Calu3 (cell line): ENCODE data around the gene RAF1. TPM values are rescaled to one million over a fixed set of nuclear protein-coding genes. Genes with fewer than 3 reads are reported as not detected.
"Not testable (repeated sequence)": the region's sequence is repeated elsewhere in the genome, so short reads cannot be mapped to it uniquely, and the experiment has no call there.

Experiments used
- BruUV-seq: library from RNA; stranded (reverse); fragments of 400-500 nt; replicated peaks from 2 replicates; lab custom pipeline; 2021; lab: Mats Ljungman, UMichigan
- CTCF ChIA-PET: fragments of 300-600 bp; sonication (Branson Sonifier 250); formaldehyde crosslinking; loops from one replicate; lab custom pipeline; 2022; ENCODE audit warnings: antibody characterized with exemption; lab: Charles Lee
- DNase-seq: peaks from one replicate; pipeline ENCODE4 v3.0.0; 2022
- H3K27ac Mint-ChIP-seq: one replicate; pipeline ENCODE4 v1.8.0; 2022; ENCODE audit warnings: mixed read lengths; ENCODE audit not compliant: unreplicated experiment
- H3K27me3 Mint-ChIP-seq: one replicate; pipeline ENCODE4 v1.8.0; 2022; ENCODE audit warnings: mixed read lengths; ENCODE audit not compliant: unreplicated experiment
- H3K36me3 Mint-ChIP-seq: one replicate; pipeline ENCODE4 v1.8.0; 2022; ENCODE audit warnings: mild to moderate bottlenecking, moderate library complexity, mixed read lengths; ENCODE audit not compliant: insufficient read depth, unreplicated experiment
- H3K4me1 Mint-ChIP-seq: one replicate; pipeline ENCODE4 v1.8.0; 2022; ENCODE audit warnings: mild to moderate bottlenecking, low read depth, mixed read lengths; ENCODE audit not compliant: unreplicated experiment
- H3K4me3 Mint-ChIP-seq: one replicate; pipeline ENCODE4 v1.8.0; 2022; ENCODE audit warnings: mild to moderate bottlenecking, low read depth, moderate library complexity, mixed read lengths; ENCODE audit not compliant: unreplicated experiment
- H3K9me3 Mint-ChIP-seq: one replicate; pipeline ENCODE4 v1.8.0; 2022; ENCODE audit warnings: low read depth, mixed read lengths; ENCODE audit not compliant: unreplicated experiment
- intact Hi-C: fragments of 100-400 bp; cut with micrococcal nuclease; formaldehyde crosslinking; loops from one replicate; pipeline ENCODE4 v1.10.0; 2022; ENCODE audit not compliant: unreplicated experiment
- total RNA-seq: library from RNA; stranded (reverse); gene quantifications from 2 replicates; pipeline ENCODE4 v1.2.3, GENCODE V29; 2022
- TF ChIP-seq, protein P1 (sequence below): fragments of 200-600 bp; IDR thresholded peaks from one replicate; pipeline ENCODE4 v1.8.0; 2022; ENCODE audit warnings: antibody characterized with exemption; ENCODE audit not compliant: unreplicated experiment

RAF1 gene
- total RNA-seq, 1 experiment from 2014 or later = 69.3 TPM

- BruUV-seq = no TSS peak
- no peak for DNase-seq
- no peak overlapping the region for H3K27ac Mint-ChIP-seq
- TF ChIP-seq, protein P1, sequence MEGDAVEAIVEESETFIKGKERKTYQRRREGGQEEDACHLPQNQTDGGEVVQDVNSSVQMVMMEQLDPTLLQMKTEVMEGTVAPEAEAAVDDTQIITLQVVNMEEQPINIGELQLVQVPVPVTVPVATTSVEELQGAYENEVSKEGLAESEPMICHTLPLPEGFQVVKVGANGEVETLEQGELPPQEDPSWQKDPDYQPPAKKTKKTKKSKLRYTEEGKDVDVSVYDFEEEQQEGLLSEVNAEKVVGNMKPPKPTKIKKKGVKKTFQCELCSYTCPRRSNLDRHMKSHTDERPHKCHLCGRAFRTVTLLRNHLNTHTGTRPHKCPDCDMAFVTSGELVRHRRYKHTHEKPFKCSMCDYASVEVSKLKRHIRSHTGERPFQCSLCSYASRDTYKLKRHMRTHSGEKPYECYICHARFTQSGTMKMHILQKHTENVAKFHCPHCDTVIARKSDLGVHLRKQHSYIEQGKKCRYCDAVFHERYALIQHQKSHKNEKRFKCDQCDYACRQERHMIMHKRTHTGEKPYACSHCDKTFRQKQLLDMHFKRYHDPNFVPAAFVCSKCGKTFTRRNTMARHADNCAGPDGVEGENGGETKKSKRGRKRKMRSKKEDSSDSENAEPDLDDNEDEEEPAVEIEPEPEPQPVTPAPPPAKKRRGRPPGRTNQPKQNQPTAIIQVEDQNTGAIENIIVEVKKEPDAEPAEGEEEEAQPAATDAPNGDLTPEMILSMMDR = no peak
- intact Hi-C loops = no loop called here
- H3K4me3 Mint-ChIP-seq = no peak overlapping the region
- no peaks in the 10 kb centered on the region for H3K9me3 Mint-ChIP-seq
- CTCF ChIA-PET = no interaction called here
- H3K27me3 Mint-ChIP-seq = no peaks in the 10 kb centered on the region
- H3K36me3 Mint-ChIP-seq = no peaks in the 10 kb centered on the region
- H3K4me1 Mint-ChIP-seq = peaks cover 15% of the 10 kb centered on the region
These were observed 30.8 kb downstream of the RAF1 start for GRCh38 chr3:12633108-12633507.

- no peaks in the 10 kb centered on the region for H3K27me3 Mint-ChIP-seq
- CTCF ChIA-PET = no interaction called here
- peaks cover 15% of the 10 kb centered on the region for H3K4me1 Mint-ChIP-seq
- H3K27ac Mint-ChIP-seq = no peak overlapping the region
- TF ChIP-seq, protein P1 = no peak
- H3K4me3 Mint-ChIP-seq = no peak overlapping the region
- no TSS peak for BruUV-seq
- no peaks in the 10 kb centered on the region for H3K36me3 Mint-ChIP-seq
- DNase-seq = no peak
- intact Hi-C loops = no loop called here
- H3K9me3 Mint-ChIP-seq = no peaks in the 10 kb centered on the region
These were observed 31.4 kb downstream of the RAF1 start for GRCh38 chr3:12632523-12632922.

DNA sequence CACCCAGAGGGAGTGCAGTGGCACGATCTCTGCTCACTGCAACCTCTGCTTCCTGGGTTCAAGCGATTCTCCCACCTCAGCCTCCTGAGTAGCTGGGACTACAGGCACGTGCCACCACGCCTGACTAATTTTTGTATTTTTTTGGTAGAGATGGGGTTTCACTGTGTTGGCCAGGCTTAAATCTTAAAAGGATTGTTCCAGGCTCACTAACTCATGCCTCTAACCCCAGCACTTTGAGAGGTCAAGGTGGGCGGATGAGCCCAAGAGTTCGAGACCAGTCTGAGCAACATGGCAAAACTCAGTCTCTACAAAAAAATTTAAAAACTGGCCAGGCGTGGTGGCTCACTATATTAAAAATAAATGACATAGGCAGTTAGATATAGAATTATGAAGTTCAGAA lies 33.1 kb downstream of the RAF1 start:
- CTCF ChIA-PET, BruUV-seq, H3K27me3 Mint-ChIP-seq, H3K4me3 Mint-ChIP-seq, DNase-seq, H3K9me3 Mint-ChIP-seq, H3K27ac Mint-ChIP-seq, H3K36me3 Mint-ChIP-seq, intact Hi-C loops: not testable (repeated sequence)
- H3K4me1 Mint-ChIP-seq = peaks cover 15% of the 10 kb centered on the region

DNA sequence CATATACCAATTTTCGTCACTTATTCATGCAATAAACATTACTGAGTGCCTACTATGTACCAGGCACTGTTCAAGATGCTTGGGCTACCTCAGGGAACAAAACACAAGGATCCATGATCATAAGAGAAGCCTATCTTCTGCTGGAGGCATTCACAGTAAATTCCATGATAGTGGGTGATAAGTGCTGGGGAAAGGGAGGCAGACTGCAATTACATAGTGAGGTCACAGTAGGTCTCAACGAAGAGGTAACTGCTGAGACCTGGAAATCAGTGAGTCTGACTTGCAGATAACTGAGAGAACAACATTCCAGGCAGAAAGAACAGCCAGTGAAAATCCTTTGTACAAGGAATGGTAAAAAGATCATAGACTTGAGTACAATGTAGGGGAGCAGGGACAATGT lies 33.6 kb downstream of the RAF1 start:
- H3K4me1 Mint-ChIP-seq = peaks cover 15% of the 10 kb centered on the region
- CTCF ChIA-PET = no interaction called here
- intact Hi-C loops = no loop called here
- TF ChIP-seq, protein P1 = no peak
- H3K36me3 Mint-ChIP-seq = no peaks in the 10 kb centered on the region
- DNase-seq = no peak
- no peak overlapping the region for H3K27ac Mint-ChIP-seq
- BruUV-seq = no TSS peak
- no peaks in the 10 kb centered on the region for H3K9me3 Mint-ChIP-seq
- no peaks in the 10 kb centered on the region for H3K27me3 Mint-ChIP-seq
- no peak overlapping the region for H3K4me3 Mint-ChIP-seq

DNA sequence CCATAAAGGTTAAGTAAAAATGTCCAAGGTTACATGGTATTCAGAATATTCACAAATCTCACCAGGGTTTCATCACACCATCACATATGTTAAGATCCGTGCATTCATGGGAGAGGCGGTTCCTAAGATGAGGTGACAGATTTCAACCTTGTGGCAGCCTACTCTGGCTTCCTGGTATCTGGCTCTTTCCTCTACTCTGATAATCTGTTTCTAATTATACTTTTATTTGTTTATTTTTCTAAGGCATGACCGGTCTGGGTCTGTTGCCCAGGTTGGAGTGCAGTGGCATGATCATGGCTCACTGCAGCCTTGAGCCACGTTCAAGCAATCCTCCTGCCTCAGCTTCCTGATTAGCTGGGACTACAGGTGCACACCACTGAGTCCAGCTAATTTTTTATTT lies 34.4 kb downstream of the RAF1 start:
- Mint-ChIP-seq H3K9me3 (no peaks in the 10 kb centered on the region), H3K36me3 (no peaks in the 10 kb centered on the region), H3K27me3 (no peaks in the 10 kb centered on the region), H3K27ac (no peak overlapping the region), H3K4me1 (peaks cover 15% of the 10 kb centered on the region), H3K4me3 (no peak overlapping the region)
- TF ChIP-seq, protein P1 = no peak
- CTCF ChIA-PET = no interaction called here
- intact Hi-C loops = loop anchor here (5.0 kb wide), 1 partner anchor 33 kb away; the partner anchor contains the start of gene RAF1
- no TSS peak for BruUV-seq
- DNase-seq = no peak
